Aorta (tissue), 4 donors: ENCODE results near the gene DMGDH. TPM values are rescaled to one million over a fixed set of nuclear protein-coding genes. Genes with fewer than 3 reads are reported as not detected.

ENCODE experiments used
- polyA plus RNA-seq, 2 donors: library from polyadenylated mRNA; stranded (reverse); fragments of 200-250 nt; gene quantifications; one replicate each; pipeline ENCODE4 v1.2.3, GENCODE V29; 2013
- total RNA-seq, 2 donors: library from RNA; stranded (reverse); fragmentation: NEBNext Ultra II Directional; extraction: Animal tissue kit (Norgen Biotek cat#: 25700); gene quantifications; one replicate each; pipeline ENCODE4 v1.2.1, GENCODE V29; 2021
- donor health status: healthy with polysubstance abuse.
- donor health status: Bipolar disorder and iron deficiency.
- donor health status: DM: no; HTN: no; CAD: no.
- donor health status: DM: yes; HTN: yes; CAD: no.

The DMGDH gene
- total and polyA plus RNA-seq, 4 donors = 0.64 to 5.2 (median 3.2) TPM

Other genes with a start within 250 kb of the DMGDH start
- gene ARSB, start 84.4 kb downstream of the DMGDH start, total RNA-seq = 10 to 100 TPM; 16.2 to 17.2 TPM
- gene ARSB, start 84.4 kb downstream of the DMGDH start, polyA plus RNA-seq = 1 to 10 TPM; 3.5 to 7.9 TPM
- 10 to 100 TPM; 16.3 to 34.7 TPM for gene BHMT2, start 93 bp upstream of the DMGDH start, total RNA-seq
- 10 to 100 TPM; 17.2 to 22.7 TPM for gene BHMT2, start 93 bp upstream of the DMGDH start, polyA plus RNA-seq
- gene BHMT, start 42.1 kb upstream of the DMGDH start, total RNA-seq = under 1 TPM; 0.48 to 0.49 TPM
- 1 to 10 TPM in 1 of 2 donors, under 1 TPM in 1; 0.05 to 2.3 TPM for gene BHMT, start 42.1 kb upstream of the DMGDH start, polyA plus RNA-seq
- gene JMY, start 166.5 kb upstream of the DMGDH start, total RNA-seq = 10 to 100 TPM in 1 of 2 donors, 1 to 10 TPM in 1; 9.9 to 14.1 TPM
- 1 to 10 TPM; 3.0 to 6.7 TPM for gene JMY, start 166.5 kb upstream of the DMGDH start, polyA plus RNA-seq